ENCODE data around the gene GSK3B. TPM values are rescaled to one million over a fixed set of nuclear protein-coding genes. Genes with fewer than 3 reads are reported as not detected.

The GSK3B gene
- total RNA-seq, 1 experiment from 2014 or later = 56.5 TPM

DNA sequence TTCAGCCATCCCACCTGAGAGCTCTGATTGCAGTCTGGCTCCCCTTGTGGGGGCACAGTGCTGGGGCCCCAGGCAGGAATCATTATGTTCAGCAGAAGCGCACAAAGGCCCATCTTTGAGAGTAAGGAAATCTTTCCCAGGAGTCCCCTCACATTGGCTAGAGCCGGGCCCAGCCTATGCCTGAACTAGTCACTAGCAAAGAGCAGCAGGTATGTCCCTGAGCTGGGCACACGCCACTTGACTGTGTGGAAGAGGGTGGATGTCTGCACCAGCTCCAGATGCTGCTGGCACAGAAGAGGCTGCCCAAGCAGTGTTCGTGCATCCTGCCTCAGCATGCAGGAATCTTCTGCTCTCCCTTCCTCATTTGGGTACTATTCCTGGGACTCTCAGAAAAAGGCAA is 286.0 kb downstream of the GSK3B start:
- H3K27ac ChIP-seq (ENCODE audit: insufficient read length, low read depth, low read length) = no peak overlapping the region
- no peak overlapping the region for H2BK20ac ChIP-seq (ENCODE audit: low read depth, low read length, poor library complexity, severe bottlenecking)
- no peak overlapping the region for H2BK15ac ChIP-seq (ENCODE audit: low read depth, low read length)
- H2BK5ac ChIP-seq (ENCODE audit: insufficient read length, low read length) = no peak overlapping the region
- H3K79me1 ChIP-seq (ENCODE audit: insufficient read depth, low read depth, low read length, poor library complexity, severe bottlenecking) = no peaks in the 10 kb centered on the region
- H2BK120ac ChIP-seq (ENCODE audit: low read depth, low read length, poor library complexity, severe bottlenecking) = no peak overlapping the region
- H2AFZ ChIP-seq (ENCODE audit: low read length) = no peak overlapping the region
- no peak overlapping the region for H3K14ac ChIP-seq (ENCODE audit: insufficient read depth, low read length)
- no peaks in the 10 kb centered on the region for H3K23me2 ChIP-seq (ENCODE audit: insufficient read length, low read depth, low read length, poor library complexity, severe bottlenecking)
- no peaks in the 10 kb centered on the region for H3K4me1 ChIP-seq (ENCODE audit: insufficient read depth, low read length)
- H3K56ac ChIP-seq (ENCODE audit: insufficient read length, low read depth, low read length) = no peak overlapping the region
- Mint-ChIP-seq H3K9me3 (no peaks in the 10 kb centered on the region), H3K36me3 (ENCODE audit: insufficient read depth in 1 of 3, low read depth in 3 of 3) (no peaks in the 10 kb centered on the region), H3K27ac (no peak overlapping the region; a peak in 1 of 7 replicates), H3K4me3 (no peak overlapping the region), H3K4me1 (no peaks in the 10 kb centered on the region), H3K27me3 (ENCODE audit: low read depth) (peaks cover 4% of the 10 kb centered on the region; the same call in 1 of the 2 replicates)
- H4K5ac ChIP-seq (ENCODE audit: insufficient read length, low read depth, low read length) = no peak overlapping the region
- H3K27me3 ChIP-seq (ENCODE audit: insufficient read depth, low read length) = 0 out of 2 replicates have a peak, but pooled peaks cover 3% of the 10 kb centered on the region
- DNase-seq = no peak
- no peak overlapping the region for H3K23ac ChIP-seq (ENCODE audit: insufficient read length, low read depth, low read length)
- H2BK12ac ChIP-seq (ENCODE audit: insufficient read length, low read depth, low read length) = no peak overlapping the region
- H4K8ac ChIP-seq (replicated peaks; ENCODE audit: insufficient read length, low read depth, low read length) = no peak overlapping the region
- H3K9ac ChIP-seq (ENCODE audit: extremely low read depth, insufficient read length, low read length) = no peak overlapping the region
- H4K20me1 ChIP-seq (ENCODE audit: control insufficient read depth, insufficient read depth, insufficient read length) = no peaks in the 10 kb centered on the region
- WGBS (ENCODE audit: extremely low coverage, insufficient read length, low lambda C conversion rate) = no CpG with 5 or more reads among the region's 4 CpGs
- H3T11ph ChIP-seq (ENCODE audit: low read length) = no peak overlapping the region
- H3K79me2 ChIP-seq (ENCODE audit: insufficient read depth, low read length) = no peaks in the 10 kb centered on the region
- TF ChIP-seq, protein P1, sequence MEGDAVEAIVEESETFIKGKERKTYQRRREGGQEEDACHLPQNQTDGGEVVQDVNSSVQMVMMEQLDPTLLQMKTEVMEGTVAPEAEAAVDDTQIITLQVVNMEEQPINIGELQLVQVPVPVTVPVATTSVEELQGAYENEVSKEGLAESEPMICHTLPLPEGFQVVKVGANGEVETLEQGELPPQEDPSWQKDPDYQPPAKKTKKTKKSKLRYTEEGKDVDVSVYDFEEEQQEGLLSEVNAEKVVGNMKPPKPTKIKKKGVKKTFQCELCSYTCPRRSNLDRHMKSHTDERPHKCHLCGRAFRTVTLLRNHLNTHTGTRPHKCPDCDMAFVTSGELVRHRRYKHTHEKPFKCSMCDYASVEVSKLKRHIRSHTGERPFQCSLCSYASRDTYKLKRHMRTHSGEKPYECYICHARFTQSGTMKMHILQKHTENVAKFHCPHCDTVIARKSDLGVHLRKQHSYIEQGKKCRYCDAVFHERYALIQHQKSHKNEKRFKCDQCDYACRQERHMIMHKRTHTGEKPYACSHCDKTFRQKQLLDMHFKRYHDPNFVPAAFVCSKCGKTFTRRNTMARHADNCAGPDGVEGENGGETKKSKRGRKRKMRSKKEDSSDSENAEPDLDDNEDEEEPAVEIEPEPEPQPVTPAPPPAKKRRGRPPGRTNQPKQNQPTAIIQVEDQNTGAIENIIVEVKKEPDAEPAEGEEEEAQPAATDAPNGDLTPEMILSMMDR (conservative IDR thresholded peaks at IDR 0.05) = peak; percentile 37; the same call in 2 of the 3 replicates
- H3K4ac ChIP-seq (ENCODE audit: low read depth, low read length) = no peak overlapping the region
- H2AK5ac ChIP-seq (ENCODE audit: insufficient read length, low read length) = no peak overlapping the region
- H3K4me2 ChIP-seq (ENCODE audit: insufficient read depth, insufficient read length, low read length) = no peak overlapping the region
- H3K18ac ChIP-seq (ENCODE audit: insufficient read length, low read depth, low read length) = no peak overlapping the region
- no peaks in the 10 kb centered on the region for H3K9me3 ChIP-seq (ENCODE audit: control insufficient read depth, low read depth, low read length)
- no peak overlapping the region for H4K91ac ChIP-seq (ENCODE audit: insufficient read length, low read depth, low read length)
